ENCODE measurements around the gene SPATA1.
"Not testable (repeated sequence)": the region's sequence is repeated elsewhere in the genome, so short reads cannot be mapped to it uniquely, and the experiment has no call there.

SPATA1 gene

GRCh38 chr1:84587099-84587498 lies 80.9 kb downstream of the SPATA1 start:
- no peak for DNase-seq (ENCODE audit: low read depth in 2 of 2)

DNA sequence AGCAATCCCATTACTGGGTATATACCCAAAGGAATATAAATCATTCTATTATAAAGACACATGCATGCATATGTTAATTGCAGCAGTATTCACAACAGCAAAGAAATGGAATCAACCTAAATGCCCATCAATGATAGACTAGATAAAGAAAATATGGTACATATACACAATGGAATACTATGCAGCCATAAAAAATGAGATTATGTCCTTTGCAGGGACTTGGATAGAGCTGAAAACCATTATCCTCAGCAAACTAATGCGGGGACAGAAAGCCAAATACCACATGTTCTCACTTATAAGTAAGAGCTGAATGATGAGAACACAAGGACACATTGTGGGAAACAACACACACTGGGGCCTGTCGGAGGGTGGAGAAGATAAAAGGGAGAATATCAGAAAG lies 88.8 kb downstream of the SPATA1 start:
- DNase-seq (ENCODE audit: low read depth in 2 of 2) = not testable (repeated sequence)

- DNase-seq (ENCODE audit: low read depth in 2 of 2) = no peak
Measured at GRCh38 chr1:84597011-84597410, 90.8 kb downstream of the SPATA1 start.

DNA sequence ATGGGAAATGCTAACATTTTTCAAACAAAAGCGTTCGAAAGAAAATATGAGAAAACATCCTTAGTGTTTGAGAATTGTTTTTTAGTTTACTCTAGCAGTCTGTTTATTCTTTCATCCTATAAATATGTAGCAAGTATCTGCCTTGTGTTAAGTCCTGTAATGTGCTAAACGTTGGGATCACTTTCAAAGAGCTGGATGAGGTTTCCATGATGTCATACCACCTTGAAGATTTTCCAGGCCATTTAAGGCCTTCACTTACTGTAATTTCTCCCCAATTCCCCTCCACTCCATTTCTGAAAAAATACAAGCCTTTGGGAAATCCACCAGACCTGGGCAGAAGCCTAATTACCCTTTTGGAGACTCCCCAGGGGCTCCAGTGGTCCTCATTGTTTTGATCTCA lies 92.2 kb downstream of the SPATA1 start:
- DNase-seq (ENCODE audit: low read depth in 2 of 2) = no peak

DNA sequence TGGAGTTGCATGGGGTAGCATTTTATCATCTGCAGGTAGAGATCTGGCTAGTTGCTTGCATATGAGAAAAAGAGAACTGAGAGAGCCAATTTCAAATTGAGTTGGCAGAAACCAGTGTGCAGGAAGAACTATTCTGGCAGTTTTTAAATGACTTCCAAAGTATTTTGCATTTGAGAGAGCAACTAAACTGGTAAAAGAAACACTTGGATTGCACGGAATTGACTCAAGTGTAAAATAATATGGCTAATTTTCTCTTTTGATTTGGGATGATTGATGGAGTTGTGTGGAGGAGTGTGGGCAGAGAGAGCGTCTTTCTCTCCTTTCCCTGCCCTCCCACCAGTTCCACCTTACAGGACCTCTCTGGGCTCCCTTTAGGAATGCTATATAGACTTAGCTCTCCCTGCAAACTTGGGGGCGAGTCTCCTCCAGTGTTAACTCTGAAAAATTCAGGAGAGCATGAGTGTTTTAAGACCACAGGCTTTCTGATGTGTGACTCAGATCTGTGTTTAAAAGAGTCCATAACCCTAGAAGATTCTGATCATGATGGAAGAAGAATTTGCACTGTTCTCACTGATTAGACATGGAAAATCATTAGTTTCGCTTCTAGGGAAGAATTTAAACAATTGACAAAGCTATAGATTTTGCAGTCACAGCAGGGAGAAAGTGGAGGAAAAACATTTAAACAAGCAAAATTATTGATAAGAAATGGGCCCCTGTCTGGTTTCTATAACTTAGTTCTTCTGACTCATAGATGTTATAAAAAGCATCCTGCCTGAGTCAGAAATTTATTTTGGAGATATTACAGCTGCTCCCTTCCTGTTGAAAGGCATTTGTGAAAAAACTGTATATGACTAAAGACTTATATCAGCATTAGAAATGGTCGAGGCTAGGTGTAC lies 92.9 kb downstream of the SPATA1 start:
- DNase-seq (ENCODE audit: low read depth in 2 of 2) = no peak

- DNase-seq (ENCODE audit: low read depth in 2 of 2) = no peak
Measured at GRCh38 chr1:84600796-84601195, 94.6 kb downstream of the SPATA1 start.

- no peak for DNase-seq (ENCODE audit: low read depth in 2 of 2)
Measured at GRCh38 chr1:84603223-84603622, 97.0 kb downstream of the SPATA1 start.

GRCh38 chr1:84603941-84604830 lies 98.0 kb downstream of the SPATA1 start:
- DNase-seq (ENCODE audit: low read depth in 2 of 2) = no peak

DNA sequence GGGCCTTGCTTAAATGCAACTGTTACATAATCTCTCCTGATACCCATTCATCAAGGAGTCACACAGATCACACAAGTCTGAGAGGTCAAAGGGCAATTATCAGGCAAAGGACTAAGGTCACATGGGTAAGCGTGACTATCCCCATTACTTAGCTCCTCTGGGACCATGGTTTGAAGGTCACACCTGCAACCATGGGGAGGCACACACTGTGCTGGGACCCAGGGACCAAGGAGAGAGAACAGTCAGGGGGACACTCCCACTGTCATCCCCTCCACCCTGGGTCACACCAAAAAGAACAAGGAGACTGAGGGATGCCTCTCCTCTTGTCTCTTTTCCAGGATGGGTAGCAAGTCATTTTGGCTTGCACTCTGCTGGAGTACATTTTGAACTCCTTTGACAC lies 99.0 kb downstream of the SPATA1 start:
- DNase-seq (ENCODE audit: low read depth in 2 of 2) = no peak

DNA sequence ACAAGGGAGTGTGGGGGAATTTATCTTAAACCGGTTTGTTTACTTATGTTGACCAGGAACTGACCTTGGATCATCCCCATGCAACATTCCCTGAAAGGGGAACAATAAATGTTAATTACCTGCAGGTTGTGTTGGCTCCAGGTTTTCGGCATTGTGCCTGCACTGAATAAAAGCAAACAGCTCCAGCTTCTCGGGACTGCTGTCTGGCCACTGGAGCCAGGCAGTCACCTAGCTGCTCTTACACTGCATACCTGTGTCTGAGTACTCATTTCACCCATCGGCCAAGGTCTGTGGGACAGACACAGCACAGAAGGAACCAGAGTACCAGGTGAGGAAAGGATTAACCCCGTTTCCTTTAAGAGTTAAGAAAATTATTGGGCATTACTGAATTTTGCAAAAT lies 100.8 kb downstream of the SPATA1 start:
- DNase-seq (ENCODE audit: low read depth in 2 of 2) = no peak

DNA sequence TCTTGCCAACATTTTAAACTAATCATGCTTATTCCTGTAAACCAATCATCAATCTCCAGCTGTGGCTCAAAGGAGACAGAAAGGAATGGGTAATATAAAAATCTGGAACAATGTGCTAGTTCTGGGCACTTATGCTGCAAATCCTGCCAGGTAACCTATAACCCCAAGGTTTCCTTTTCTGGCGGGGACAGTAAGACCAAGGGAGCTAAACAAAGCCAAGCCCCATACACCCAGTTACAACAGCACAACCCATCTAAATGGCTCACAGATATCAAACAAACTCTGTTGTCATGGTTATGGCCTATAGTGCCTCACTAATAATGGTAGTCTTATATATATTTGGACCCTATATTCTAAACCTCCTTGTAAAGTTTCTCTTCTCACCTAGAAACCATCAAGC lies 104.9 kb downstream of the SPATA1 start:
- no peak for DNase-seq (ENCODE audit: low read depth in 2 of 2)

DNA sequence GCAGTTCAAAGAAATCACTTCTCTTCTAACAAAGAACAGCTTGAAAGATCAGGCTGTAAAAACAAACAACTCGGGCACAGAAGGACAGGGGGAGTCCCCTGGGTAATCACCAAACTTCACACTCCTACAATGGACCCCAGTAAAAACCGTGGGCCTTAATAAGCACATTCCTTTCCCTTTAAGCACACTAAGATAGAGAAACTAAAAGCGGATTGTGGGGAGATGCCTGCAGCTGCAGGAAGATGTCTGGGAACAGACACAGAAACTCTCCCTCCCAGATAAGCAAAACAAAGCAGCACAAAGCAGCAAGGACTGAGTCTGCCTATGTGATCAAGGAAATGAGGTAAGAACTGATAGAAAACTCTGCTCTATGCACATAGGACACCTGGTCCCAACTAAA lies 105.6 kb downstream of the SPATA1 start:
- no peak for DNase-seq (ENCODE audit: low read depth in 2 of 2)

GRCh38 chr1:84613026-84613425 lies 106.8 kb downstream of the SPATA1 start:
- no peak for DNase-seq (ENCODE audit: low read depth in 2 of 2)

DNA sequence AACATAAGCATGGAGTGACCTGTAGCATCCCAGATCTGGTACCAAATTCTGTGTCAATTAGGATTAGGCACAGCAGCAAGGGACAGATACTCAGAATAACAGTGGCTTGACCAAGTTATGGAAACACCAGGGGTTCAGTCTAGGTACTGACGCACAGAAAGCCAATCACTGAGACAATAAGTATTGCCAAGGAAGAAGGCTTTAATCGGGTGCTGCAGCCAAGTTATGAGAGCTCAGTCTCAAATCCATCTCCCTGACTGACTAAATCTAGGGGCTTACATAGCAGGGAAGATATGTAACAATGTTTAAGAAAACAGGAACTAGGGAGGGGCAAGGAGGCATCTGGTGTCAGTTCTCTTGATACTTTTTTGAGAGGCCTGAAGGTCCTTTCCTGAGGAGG lies 107.7 kb downstream of the SPATA1 start:
- DNase-seq (ENCODE audit: low read depth in 2 of 2) = no peak

GRCh38 chr1:84615790-84616189 lies 109.6 kb downstream of the SPATA1 start:
- no peak for DNase-seq (ENCODE audit: low read depth in 2 of 2)
